Measurements from ENCODE around the gene SDCBP2. TPM values are rescaled to one million over a fixed set of nuclear protein-coding genes. Genes with fewer than 3 reads are reported as not detected.
A peak's percentile ranks its signal among the peaks of the same experiment; 100 is the strongest.

SDCBP2 gene
- total RNA-seq, 2 donors from 2014 or later, result 1.8 to 14.3 TPM

DNA sequence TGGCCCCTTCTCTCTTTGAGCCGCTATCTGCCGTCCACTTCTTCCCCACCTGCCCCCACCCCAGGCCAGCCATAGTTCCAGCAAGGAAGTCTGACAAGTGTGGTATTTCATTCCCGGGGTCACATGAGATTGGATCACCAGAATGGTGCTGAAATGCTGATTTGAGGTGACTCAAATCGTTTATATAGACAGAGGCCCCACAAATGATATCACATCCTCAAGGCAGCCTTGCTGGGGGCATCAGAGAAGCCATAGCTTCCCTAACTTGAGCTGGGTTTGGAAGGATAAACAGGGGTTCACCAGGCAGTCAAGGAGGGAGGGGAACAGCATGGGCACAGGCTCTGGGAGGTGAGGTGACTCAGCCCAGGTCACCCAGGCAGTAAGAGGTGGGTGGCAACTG, 9.9 kb downstream of the SDCBP2 start:
- no peaks in the 10 kb centered on the region for H3K9me3 Mint-ChIP-seq
- no peaks in the 10 kb centered on the region for H3K36me3 Mint-ChIP-seq (ENCODE audit: low read depth)
- no peak overlapping the region for H3K27ac Mint-ChIP-seq
- H3K27me3 Mint-ChIP-seq, result no peaks in the 10 kb centered on the region
- H3K4me1 Mint-ChIP-seq, result peaks cover 6% of the 10 kb centered on the region
- no peak overlapping the region for H3K4me3 Mint-ChIP-seq
- no peak for ATAC-seq (replicated peaks)

GRCh38 chr20:1317545-1318255, 11.2 kb downstream of the SDCBP2 start:
- Mint-ChIP-seq H3K27me3 (no peaks in the 10 kb centered on the region), H3K9me3 (no peaks in the 10 kb centered on the region), H3K4me1 (peaks cover 6% of the 10 kb centered on the region), H3K36me3 (ENCODE audit: low read depth) (no peaks in the 10 kb centered on the region), H3K27ac (peak overlapping the region; percentile 59), H3K4me3 (no peak overlapping the region)
- no peak for ATAC-seq (replicated peaks)

DNA sequence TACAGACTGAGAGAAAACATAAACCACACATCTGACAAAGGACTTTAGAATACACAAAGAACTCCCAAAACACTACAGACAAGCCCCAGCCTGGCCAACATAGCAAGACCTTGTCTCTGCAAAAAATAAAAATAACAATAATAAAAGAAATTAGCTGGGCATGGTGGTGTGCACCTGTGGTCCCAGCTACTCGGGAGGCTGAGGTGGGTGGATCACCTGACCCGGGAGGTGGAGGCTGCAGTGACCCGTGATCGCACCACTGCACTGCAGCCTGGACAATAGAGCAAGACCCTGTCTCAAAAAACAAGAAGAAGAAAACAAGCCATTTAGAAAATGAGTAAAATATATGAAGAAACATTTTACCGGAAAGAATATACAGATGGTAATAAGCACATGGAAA, 13.1 kb downstream of the SDCBP2 start:
- Mint-ChIP-seq H3K4me1 (peaks cover 6% of the 10 kb centered on the region), H3K36me3 (ENCODE audit: low read depth) (no peaks in the 10 kb centered on the region), H3K9me3 (no peaks in the 10 kb centered on the region), H3K27me3 (no peaks in the 10 kb centered on the region), H3K27ac (no peak overlapping the region), H3K4me3 (no peak overlapping the region)
- ATAC-seq (replicated peaks), result no peak

DNA sequence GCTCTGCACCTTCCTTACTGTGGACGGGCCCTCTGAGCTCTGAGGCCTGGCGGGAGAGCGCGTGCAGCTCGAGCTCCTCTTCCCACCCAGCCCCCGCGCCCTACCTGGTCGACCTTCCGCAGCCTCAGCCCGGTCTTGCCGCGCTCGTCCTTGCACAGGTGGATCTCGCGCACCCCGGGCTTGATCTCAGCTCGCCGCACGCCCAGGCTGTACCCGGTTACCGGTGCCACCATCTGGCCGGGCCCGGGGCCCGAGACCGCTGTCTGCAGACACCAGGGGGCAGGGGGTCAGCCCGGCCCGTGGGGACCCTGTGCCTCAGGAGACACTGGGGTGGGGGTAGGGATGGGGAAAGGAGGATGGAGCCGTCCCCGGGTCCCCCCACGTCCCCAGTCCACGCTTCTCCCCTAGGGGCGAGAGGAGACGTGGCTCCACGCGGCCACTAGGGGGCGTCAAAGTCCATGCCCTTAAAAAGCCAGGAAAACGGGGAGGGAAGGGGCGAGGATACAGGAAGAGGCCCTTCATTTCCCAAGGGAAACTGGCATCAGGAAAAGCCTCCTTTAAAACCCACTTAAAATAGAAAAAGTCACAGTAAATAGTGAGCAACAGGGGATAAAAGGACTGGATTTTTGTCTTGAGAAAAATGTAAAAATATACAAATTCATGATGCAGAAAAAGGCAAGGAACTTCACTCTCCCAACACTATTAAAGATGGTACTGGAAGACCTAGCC, 15.5 kb downstream of the SDCBP2 start:
- peak; percentile 77 for ATAC-seq (replicated peaks)
- Mint-ChIP-seq H3K27me3 (no peaks in the 10 kb centered on the region), H3K4me1 (peaks cover 6% of the 10 kb centered on the region), H3K27ac (no peak overlapping the region), H3K4me3 (no peak overlapping the region), H3K9me3 (no peaks in the 10 kb centered on the region), H3K36me3 (ENCODE audit: low read depth) (no peaks in the 10 kb centered on the region)

DNA sequence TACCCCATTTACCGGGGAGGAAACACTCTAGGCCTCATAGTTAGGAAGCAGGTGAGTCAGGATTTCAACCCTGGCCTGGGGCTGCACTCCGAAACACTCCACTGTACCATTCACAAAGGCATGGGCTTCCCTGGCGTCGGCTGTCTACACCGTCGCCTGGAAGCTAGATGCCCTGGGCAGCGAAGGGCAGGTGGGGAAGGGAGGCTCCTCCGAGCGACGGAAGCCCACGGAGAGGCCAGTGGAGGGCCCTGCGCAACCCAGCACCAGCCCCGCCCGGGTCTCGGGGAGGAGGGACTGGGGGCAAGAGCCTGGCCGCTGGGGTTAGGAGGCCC, 16.1 kb downstream of the SDCBP2 start:
- Mint-ChIP-seq H3K27ac (no peak overlapping the region), H3K4me3 (no peak overlapping the region), H3K27me3 (no peaks in the 10 kb centered on the region), H3K36me3 (ENCODE audit: low read depth) (no peaks in the 10 kb centered on the region), H3K4me1 (peaks cover 3% of the 10 kb centered on the region), H3K9me3 (no peaks in the 10 kb centered on the region)
- no peak for ATAC-seq (replicated peaks)

- H3K27ac Mint-ChIP-seq, result no peak overlapping the region
Measured at GRCh38 chr20:1312308-1312707, 16.6 kb downstream of the SDCBP2 start.

DNA sequence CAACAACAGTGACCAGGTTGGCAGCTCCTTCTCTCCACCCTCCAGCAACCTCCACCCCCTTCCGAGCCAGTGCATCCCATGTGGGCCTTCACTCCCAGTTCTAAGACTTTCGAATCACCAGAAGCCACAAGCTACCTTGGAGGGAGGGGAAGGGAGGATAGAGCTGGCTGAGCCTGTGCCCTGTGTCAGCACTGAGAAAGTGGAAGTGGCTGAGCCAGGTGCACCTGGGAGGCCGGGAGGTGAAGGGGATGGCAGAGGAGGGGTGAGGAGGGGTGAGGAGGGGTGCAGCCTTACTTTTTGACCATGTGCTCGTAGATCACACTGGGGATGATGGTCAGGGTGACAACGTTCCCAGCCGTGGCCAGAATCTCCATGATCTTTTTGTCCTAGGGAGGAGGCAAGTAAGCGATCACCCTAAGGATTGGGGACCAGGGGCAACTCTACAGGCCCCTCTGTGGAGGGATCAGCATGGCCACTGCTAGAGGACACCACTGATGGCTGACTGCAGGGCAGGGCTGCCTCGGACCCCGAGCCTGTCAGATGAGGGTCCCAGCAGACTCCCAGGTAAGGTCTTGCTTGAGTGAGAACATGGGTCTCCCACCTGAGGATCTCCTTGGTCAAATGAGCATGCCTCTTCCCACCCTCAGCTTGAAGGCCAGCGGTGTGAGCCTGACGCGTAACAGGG, 18.3 kb downstream of the SDCBP2 start:
- H3K4me1 Mint-ChIP-seq, result no peaks in the 10 kb centered on the region
- H3K9me3 Mint-ChIP-seq, result no peaks in the 10 kb centered on the region
- ATAC-seq (replicated peaks), result no peak
- no peaks in the 10 kb centered on the region for H3K36me3 Mint-ChIP-seq (ENCODE audit: low read depth)
- no peaks in the 10 kb centered on the region for H3K27me3 Mint-ChIP-seq
- H3K4me3 Mint-ChIP-seq, result no peak overlapping the region
- no peak overlapping the region for H3K27ac Mint-ChIP-seq

More at GRCh38 chr20:1312308-1312707, 16.6 kb downstream of the SDCBP2 start:
- Mint-ChIP-seq H3K9me3 (no peaks in the 10 kb centered on the region), H3K27me3 (no peaks in the 10 kb centered on the region), H3K4me3 (no peak overlapping the region), H3K4me1 (no peaks in the 10 kb centered on the region), H3K36me3 (ENCODE audit: low read depth) (no peaks in the 10 kb centered on the region)
- no peak for ATAC-seq (replicated peaks)

- ATAC-seq (replicated peaks), result no peak
- H3K9me3 Mint-ChIP-seq, result no peaks in the 10 kb centered on the region
- H3K27ac Mint-ChIP-seq, result no peak overlapping the region
- H3K4me1 Mint-ChIP-seq, result no peaks in the 10 kb centered on the region
- H3K36me3 Mint-ChIP-seq (ENCODE audit: low read depth), result no peaks in the 10 kb centered on the region
- H3K4me3 Mint-ChIP-seq, result no peak overlapping the region
- no peaks in the 10 kb centered on the region for H3K27me3 Mint-ChIP-seq
Measured at GRCh38 chr20:1310071-1310470, 18.9 kb downstream of the SDCBP2 start.

- no peaks in the 10 kb centered on the region for H3K36me3 Mint-ChIP-seq (ENCODE audit: low read depth)
- H3K27ac Mint-ChIP-seq, result no peak overlapping the region
- H3K27me3 Mint-ChIP-seq, result no peaks in the 10 kb centered on the region
- no peak for ATAC-seq (replicated peaks)
- no peaks in the 10 kb centered on the region for H3K4me1 Mint-ChIP-seq
- no peaks in the 10 kb centered on the region for H3K9me3 Mint-ChIP-seq
- H3K4me3 Mint-ChIP-seq, result no peak overlapping the region
Measured at GRCh38 chr20:1309439-1309847, 19.5 kb downstream of the SDCBP2 start.

GRCh38 chr20:1308702-1309095, 20.2 kb downstream of the SDCBP2 start:
- no peak for ATAC-seq (replicated peaks)
- Mint-ChIP-seq H3K4me1 (no peaks in the 10 kb centered on the region), H3K9me3 (no peaks in the 10 kb centered on the region), H3K27me3 (no peaks in the 10 kb centered on the region), H3K4me3 (no peak overlapping the region), H3K27ac (no peak overlapping the region), H3K36me3 (ENCODE audit: low read depth) (no peaks in the 10 kb centered on the region)

- Mint-ChIP-seq H3K36me3 (ENCODE audit: low read depth) (no peaks in the 10 kb centered on the region), H3K27ac (no peak overlapping the region), H3K4me1 (no peaks in the 10 kb centered on the region), H3K9me3 (no peaks in the 10 kb centered on the region), H3K27me3 (no peaks in the 10 kb centered on the region), H3K4me3 (no peak overlapping the region)
- ATAC-seq (replicated peaks), result no peak
Measured at GRCh38 chr20:1308067-1308701, 20.8 kb downstream of the SDCBP2 start.

- H3K4me1 Mint-ChIP-seq, result no peaks in the 10 kb centered on the region
- H3K9me3 Mint-ChIP-seq, result no peaks in the 10 kb centered on the region
- H3K4me3 Mint-ChIP-seq, result no peak overlapping the region
- H3K27me3 Mint-ChIP-seq, result no peaks in the 10 kb centered on the region
- ATAC-seq (replicated peaks), result no peak
- no peak overlapping the region for H3K27ac Mint-ChIP-seq
- H3K36me3 Mint-ChIP-seq (ENCODE audit: low read depth), result no peaks in the 10 kb centered on the region
Measured at GRCh38 chr20:1307571-1307971, 21.4 kb downstream of the SDCBP2 start.

- H3K27me3 Mint-ChIP-seq, result no peaks in the 10 kb centered on the region
- H3K36me3 Mint-ChIP-seq (ENCODE audit: low read depth), result no peaks in the 10 kb centered on the region
- H3K27ac Mint-ChIP-seq, result no peak overlapping the region
- no peaks in the 10 kb centered on the region for H3K9me3 Mint-ChIP-seq
- no peak overlapping the region for H3K4me3 Mint-ChIP-seq
- H3K4me1 Mint-ChIP-seq, result no peaks in the 10 kb centered on the region
- no peak for ATAC-seq (replicated peaks)
Measured at GRCh38 chr20:1307171-1307570, 21.8 kb downstream of the SDCBP2 start.

DNA sequence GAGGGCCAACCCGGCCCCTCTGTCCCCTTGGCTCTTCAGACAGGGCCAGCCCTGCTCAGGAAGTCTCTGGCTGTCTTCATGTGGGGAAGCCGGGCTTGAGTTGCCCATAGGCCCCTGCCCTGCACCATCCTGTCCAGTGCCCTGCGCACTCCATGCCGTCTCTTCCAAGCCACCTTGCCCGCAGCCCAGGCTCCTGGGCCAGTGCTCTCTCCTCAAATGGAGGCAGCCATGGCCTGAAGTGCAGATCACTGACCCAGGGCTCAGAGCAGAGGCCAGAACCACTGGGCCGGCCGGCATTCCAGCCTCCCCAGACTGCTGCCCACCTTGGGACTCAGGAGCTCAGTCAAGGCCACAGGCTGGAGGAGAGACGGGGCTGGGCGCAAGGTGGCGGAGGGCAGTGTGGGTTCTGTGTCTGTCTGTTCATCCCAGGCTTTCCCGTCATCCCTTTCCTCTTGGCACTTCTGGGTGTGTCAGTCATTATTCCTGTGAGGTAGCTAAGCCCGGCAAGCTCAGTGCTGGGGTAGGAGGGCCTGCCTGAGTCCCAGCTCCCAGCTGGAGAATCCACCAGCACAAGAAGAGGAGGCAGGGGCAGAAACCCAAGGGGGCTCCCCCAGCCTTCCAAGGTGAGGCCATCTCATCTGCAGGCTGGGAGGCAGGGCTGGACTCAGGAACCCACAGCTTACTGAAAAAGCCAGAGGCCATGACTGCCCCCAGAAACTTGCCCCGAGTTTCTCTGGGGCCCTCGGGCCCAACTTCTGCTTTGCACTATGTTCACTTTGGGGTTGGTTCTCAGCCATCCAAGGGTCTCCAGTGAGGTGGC, 22.4 kb downstream of the SDCBP2 start:
- Mint-ChIP-seq H3K36me3 (ENCODE audit: low read depth) (no peaks in the 10 kb centered on the region), H3K4me1 (no peaks in the 10 kb centered on the region)
- no peak for ATAC-seq (replicated peaks)

More for the DNA sequence above, 22.4 kb downstream of the SDCBP2 start:
- H3K27ac Mint-ChIP-seq, result no peak overlapping the region
- H3K9me3 Mint-ChIP-seq, result no peaks in the 10 kb centered on the region
- no peaks in the 10 kb centered on the region for H3K27me3 Mint-ChIP-seq
- no peak overlapping the region for H3K4me3 Mint-ChIP-seq

Measured in activated T-helper 17 cell treated with anti-CD3 and anti-CD28 coated beads, Interleukin-2, amount 50 U/mL, for 72 hours (primary cell).